Left ventricle myocardium superior (tissue), 1 donor: ENCODE data around the gene FGF1. TPM values are rescaled to one million over a fixed set of nuclear protein-coding genes. Genes with fewer than 3 reads are reported as not detected.
A peak's percentile ranks its signal among the peaks of the same experiment; 100 is the strongest.

Source experiments
- ATAC-seq: fragments of 200-7000 bp; cut with Tn5 transposase; one replicate; pipeline ENCODE4 v1.9.1; 2020; ENCODE audit warnings: mild to moderate bottlenecking, moderate library complexity
- DNase-seq: peaks from one replicate; pipeline ENCODE4 v3.0.0-alpha.2; 2020
- intact Hi-C: fragments of 100-400 bp; cut with micrococcal nuclease; formaldehyde crosslinking; loops from one replicate; pipeline ENCODE4 v1.11.0; 2022
- total RNA-seq: library from RNA; stranded (reverse); fragmentation: NEBNext Ultra II Directional; extraction: Animal tissue kit (Norgen Biotek cat#: 25700); gene quantifications from one replicate; pipeline ENCODE4 v1.2.1, GENCODE V29; 2021
- donor health status: DM: no; HTN: yes; CAD: no; lungs with severe emphysema.

FGF1 gene
- total RNA-seq, 1 donor from 2014 or later, result 43.6 TPM

GRCh38 chr5:142600611-142601358, 85.1 kb downstream of the FGF1 start:
- ATAC-seq (peak; percentile 89), DNase-seq (peak; percentile 52)
- intact Hi-C loops, result no loop called here

DNA sequence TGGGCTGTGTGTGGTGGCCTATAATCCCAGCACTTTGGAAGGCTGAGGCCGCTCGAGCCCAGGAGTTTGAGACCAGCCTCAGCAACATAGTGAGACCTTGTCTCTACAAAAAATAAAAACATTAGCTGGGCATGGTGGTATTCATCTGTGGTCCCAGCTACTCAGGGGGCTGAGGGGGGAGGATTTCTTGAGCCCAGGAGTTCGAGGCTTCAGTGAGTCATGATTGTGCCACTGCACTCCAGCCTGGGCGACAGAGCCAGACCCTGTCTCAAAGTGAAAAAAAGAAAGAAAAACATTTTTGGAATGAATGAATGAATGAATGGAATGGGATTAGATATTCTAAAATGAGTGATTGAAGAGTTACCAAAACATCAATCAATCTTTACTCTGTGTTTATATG, 85.8 kb downstream of the FGF1 start:
- DNase-seq, result no peak
- ATAC-seq, result no peak
- intact Hi-C loops, result no loop called here

DNA sequence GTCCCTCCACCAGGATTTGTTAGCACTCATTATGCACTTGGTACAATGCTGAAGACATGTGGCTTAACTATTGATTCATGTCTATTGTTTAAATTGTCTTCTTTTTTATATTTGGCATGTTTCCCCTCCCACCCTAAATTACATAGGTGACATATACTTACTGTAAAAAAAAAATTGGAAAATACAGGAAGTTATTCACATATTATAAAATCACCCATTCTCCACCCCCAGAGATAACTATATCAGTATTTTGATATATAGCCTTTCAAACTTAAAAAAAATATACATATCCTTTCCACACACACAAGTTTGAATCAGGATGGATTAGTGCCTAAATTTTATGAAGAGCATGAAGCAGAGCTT, 87.6 kb downstream of the FGF1 start:
- ATAC-seq, result no peak
- intact Hi-C loops, result no loop called here
- DNase-seq, result no peak

DNA sequence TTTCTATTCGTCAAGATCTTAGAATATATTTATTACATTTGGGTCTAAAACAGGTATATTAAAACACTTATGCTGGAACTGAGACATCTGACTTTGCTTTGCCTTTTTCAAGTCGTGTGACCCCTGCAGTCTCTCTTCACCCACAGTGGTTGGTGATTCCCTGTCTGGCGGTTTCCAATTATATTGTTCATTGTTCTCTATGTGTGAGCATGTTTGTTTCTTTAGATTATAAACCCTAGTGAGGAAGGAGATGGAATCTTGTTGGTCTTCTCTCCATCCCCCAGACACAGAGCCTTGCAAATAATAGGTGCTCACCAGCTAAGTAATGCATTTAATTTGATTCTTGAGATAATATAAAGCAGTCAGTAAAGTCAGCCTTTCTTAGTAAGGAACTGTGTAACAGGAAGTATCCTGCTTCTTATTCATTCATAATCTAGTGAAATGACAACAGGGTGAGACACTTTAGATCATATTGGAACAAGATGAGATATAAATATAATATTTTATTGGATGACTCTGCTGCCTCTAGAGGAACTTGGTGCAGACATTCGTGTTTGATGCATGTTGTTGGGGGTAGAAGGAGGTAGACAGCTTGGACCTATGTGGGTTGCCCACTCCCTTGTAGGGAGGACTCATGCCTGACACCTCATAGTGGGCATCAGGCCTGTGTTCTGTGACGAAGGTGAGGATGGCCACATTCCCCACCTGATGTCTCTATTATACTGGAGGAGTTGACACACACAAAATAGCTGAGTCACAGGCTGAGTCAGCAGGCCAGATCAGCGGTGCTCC, 88.1 kb downstream of the FGF1 start:
- DNase-seq (no peak), ATAC-seq (no peak)
- intact Hi-C loops, result no loop called here

GRCh38 chr5:142597025-142597424, 88.9 kb downstream of the FGF1 start:
- intact Hi-C loops, result no loop called here
- ATAC-seq, result no peak
- no peak for DNase-seq

GRCh38 chr5:142592365-142592764, 93.5 kb downstream of the FGF1 start:
- no peak for ATAC-seq
- DNase-seq, result no peak
- intact Hi-C loops, result no loop called here

- intact Hi-C loops, result no loop called here
- ATAC-seq, result no peak
- DNase-seq, result no peak
These were observed 95.2 kb downstream of the FGF1 start for GRCh38 chr5:142590451-142591231.

DNA sequence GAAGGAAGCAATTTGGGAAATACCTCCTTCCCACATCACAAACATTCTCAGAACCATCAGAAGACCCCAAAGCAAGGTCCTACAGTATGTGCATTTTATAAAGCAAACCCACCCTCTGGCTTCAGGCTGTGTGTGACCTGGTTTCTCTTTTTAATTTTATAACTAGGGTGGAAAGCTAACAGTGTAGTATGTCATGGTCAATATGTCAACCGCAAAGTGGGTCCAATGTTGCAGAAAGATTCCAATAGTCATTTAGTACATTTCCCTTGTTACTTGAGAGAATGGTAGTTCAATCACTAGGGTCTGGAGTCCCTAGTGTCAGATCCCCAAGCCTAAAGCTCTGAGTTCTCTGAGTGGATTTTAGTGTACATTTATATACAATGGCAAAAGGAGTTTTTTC, 96.2 kb downstream of the FGF1 start:
- intact Hi-C loops, result no loop called here
- DNase-seq (no peak), ATAC-seq (no peak)

DNA sequence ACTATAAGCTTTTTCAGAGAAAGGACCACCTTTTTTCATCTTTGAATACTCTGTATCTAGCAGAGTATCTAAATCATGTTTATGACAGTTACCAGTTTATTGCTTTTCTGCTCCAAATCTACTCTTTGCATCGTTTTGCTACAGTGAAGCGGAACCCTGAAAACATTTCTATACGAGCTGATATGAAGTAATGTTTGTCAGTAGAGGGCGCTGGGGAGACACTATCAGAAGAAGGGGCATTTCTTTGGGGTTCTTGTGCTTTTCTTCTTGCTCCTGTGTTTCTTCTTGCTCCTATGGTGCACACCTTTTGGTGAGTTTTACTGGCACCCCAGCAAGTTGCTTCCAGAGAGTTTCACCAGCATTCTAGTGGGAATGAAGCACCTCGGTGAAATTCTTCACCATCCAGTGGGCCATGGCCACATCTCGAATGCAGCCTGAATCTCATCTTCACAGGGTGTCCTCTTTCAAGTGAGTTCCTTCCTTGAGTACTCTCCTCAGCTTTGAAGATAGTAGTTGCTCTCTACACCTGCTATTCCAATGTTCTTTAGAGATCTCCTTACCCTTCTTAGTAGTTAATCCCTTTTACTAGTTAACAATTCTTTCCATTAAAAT, 98.4 kb downstream of the FGF1 start:
- intact Hi-C loops, result no loop called here
- no peak for ATAC-seq
- no peak for DNase-seq

- no peak for DNase-seq
- intact Hi-C loops, result no loop called here
- no peak for ATAC-seq
These were observed 99.3 kb downstream of the FGF1 start for GRCh38 chr5:142586552-142586951.

- no peak for DNase-seq
- intact Hi-C loops, result no loop called here
- no peak for ATAC-seq
These were observed 100.4 kb downstream of the FGF1 start for GRCh38 chr5:142585451-142585850.

GRCh38 chr5:142584891-142585290, 101.0 kb downstream of the FGF1 start:
- intact Hi-C loops, result no loop called here
- no peak for DNase-seq

DNA sequence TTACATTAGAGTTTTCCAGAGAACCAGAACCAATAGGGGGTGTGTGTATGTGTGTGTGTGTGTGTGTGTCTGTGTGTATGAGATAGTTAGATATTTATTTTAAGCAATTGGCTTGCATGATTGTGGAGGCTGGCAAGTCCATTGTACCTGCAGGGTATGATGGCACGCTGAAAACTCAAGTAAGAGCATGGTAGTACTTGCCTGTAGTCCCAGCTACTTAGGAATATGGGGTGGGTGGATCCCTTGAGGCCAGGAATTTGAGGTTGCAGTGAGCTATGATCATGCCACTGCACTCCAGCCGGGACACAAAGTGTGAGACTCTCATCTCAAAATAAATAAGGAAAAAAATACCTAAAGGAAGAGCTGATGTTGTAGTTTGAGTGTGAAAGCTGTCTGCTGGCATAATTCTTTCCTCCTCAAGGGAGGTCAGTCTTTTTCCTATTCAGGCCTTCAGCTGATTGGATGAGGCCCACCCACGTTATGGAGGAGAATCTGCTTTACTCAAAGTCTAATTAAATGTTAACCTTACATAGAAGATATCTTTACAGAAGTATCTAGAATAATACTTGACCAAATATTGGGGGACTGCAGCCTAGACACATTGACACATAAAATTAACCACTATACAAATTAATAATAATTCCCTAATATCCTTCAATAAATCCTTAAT, 107.6 kb downstream of the FGF1 start:
- ATAC-seq (no peak), DNase-seq (no peak)
- intact Hi-C loops, result no loop called here

More at GRCh38 chr5:142584891-142585290, 101.0 kb downstream of the FGF1 start:
- ATAC-seq, result no peak

- intact Hi-C loops, result no loop called here
- ATAC-seq, result no peak
- no peak for DNase-seq
These were observed 109.1 kb downstream of the FGF1 start for GRCh38 chr5:142576804-142577203.

DNA sequence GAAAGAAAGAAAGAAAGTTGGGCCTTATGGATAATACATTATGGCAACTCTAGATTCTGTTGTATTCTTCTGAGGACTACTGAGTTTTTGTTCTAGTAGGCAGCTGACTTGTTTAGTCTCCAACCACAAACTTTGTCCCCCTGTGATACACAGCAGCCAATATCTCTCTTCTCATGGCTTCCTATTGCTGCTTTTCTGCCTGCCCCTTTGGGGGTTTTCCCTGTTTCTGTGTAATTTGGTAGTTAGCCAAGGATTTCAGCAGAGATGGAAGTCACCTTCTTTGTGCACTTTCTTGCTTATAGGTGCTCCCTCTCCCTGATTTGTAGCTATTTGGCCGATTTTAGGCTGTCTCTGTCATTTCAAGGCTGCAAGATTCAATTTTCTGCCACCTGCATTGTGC, 109.6 kb downstream of the FGF1 start:
- DNase-seq, result no peak
- intact Hi-C loops, result no loop called here
- no peak for ATAC-seq

- no peak for ATAC-seq
- no peak for DNase-seq
- intact Hi-C loops, result no loop called here
These were observed 113.9 kb downstream of the FGF1 start for GRCh38 chr5:142572006-142572405.

DNA sequence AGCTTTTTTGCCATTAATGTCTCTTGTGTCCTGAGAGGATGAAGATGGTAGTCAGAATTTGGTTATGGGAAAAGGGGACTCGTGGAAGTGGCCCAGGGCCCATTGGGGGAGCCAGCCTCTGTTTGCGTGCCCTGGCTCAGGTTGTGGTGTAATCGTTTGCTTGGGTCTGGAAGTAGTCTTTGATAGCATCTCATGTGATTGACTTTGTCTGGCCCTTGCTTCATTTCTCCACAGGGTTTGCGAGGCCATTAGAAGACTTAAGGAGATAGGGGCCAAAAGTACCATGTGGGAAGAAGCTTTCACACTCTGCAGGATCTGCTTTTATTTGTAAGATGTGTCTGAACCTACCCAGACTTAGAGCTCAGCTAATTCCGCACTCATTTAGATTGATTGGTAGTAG, 114.5 kb downstream of the FGF1 start:
- intact Hi-C loops, result no loop called here
- no peak for ATAC-seq
- no peak for DNase-seq

DNA sequence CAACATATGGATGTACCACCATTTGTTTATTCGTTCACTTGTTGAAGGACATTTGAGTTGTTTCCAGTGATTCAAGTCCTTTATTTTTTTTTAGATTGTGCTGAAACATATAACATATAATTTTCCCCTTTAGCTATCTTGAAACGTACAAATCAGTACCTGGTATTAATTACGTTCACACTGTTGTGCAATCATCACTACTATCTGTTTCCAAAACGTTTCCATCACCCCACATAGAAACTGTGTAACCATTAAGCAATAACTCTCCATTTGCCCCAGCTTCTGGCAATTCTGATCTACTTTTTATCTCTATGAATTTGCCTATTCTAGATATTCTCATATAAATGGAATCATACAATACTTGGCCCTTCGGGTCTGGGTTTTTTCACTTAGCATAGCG, 116.0 kb downstream of the FGF1 start:
- intact Hi-C loops, result no loop called here
- ATAC-seq (no peak), DNase-seq (no peak)

DNA sequence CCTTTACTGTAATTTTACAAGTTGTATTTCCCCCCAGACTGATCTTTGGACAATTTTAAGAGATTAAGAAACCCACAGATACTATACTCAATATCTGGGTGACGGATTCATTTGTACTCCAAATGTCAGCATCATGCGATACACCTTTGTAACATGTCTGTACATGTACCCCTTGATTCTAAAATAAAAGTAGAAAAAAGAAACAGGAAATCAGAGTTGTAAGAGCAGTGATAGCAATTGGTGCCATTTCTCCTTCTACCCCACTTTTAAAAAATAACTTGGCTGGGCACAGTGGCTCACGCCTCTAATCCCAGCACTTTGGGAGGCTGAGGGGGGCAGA, 116.9 kb downstream of the FGF1 start:
- ATAC-seq (no peak), DNase-seq (no peak)
- intact Hi-C loops, result no loop called here
